K562 (cell line): Measurements from ENCODE around the gene PRDM8. TPM values are rescaled to one million over a fixed set of nuclear protein-coding genes. Genes with fewer than 3 reads are reported as not detected.
A peak's percentile ranks its signal among the peaks of the same experiment; 100 is the strongest.

Experiments used
- ARID2 ChIP-seq: fragments of 450-650 bp; IDR thresholded peaks from 2 replicates; pipeline ENCODE4 v1.6.1; 2017; ENCODE audit warnings: antibody characterized with exemption, mild to moderate bottlenecking
- CREB5 ChIP-seq: fragments of 250-450 bp; sonication (Bioruptor Pico); IDR thresholded peaks from 2 replicates; pipeline ENCODE4 v1.5.0; 2020; ENCODE audit warnings: mild to moderate bottlenecking
- HINFP ChIP-seq: fragments of 450-650 bp; conservative IDR thresholded peaks from 2 replicates; pipeline ENCODE4 v1.6.1; 2016; ENCODE audit warnings: missing genetic modification characterization, low read depth, mild to moderate bottlenecking, control low read depth, missing compliant biosample characterization
- KDM1A ChIP-seq, 2 experiments: fragments of 450-650 bp; IDR thresholded peaks; 2 replicates each; pipeline ENCODE4 v1.6.1; 2016; ENCODE audit warnings: mild to moderate bottlenecking in 2 of 2
- SAFB2 ChIP-seq: fragments of 200-400 bp; formaldehyde crosslinking; IDR thresholded peaks from 2 replicates; pipeline ENCODE4 v1.6.1; 2018; ENCODE audit warnings: borderline replicate concordance, low read length, low read depth, moderate library complexity; ENCODE audit not compliant: severe bottlenecking
- SFPQ ChIP-seq: fragments of 200-400 bp; formaldehyde crosslinking; IDR thresholded peaks from 2 replicates; pipeline ENCODE4 v1.6.1; 2017; ENCODE audit warnings: mild to moderate bottlenecking, low read depth, low read length, moderate library complexity
- SNIP1 ChIP-seq: fragments of 450-650 bp; IDR thresholded peaks from 2 replicates; pipeline ENCODE4 v1.7.1; 2017; ENCODE audit warnings: low read depth, mild to moderate bottlenecking
- XRCC3 ChIP-seq: fragments of 450-650 bp; IDR thresholded peaks from 2 replicates; pipeline ENCODE4 v1.6.1; 2017; ENCODE audit warnings: mild to moderate bottlenecking, moderate library complexity
- ZFX ChIP-seq: sonication (generic); formaldehyde crosslinking; IDR thresholded peaks from 2 replicates; pipeline ENCODE4 v1.8.0; 2022; ENCODE audit warnings: mild to moderate bottlenecking, missing genetic modification reagents, moderate library complexity
- ZNF175 ChIP-seq: fragments of 200-800 bp; sonication (Bioruptor generic); IDR thresholded peaks from 2 replicates; pipeline ENCODE4 v1.6.1; 2016; ENCODE audit warnings: low read depth, mild to moderate bottlenecking, missing genetic modification characterization, missing compliant biosample characterization
- ZNF232 ChIP-seq: sonication (generic); formaldehyde crosslinking; IDR thresholded peaks from 2 replicates; pipeline ENCODE4 v1.8.0; 2022; ENCODE audit warnings: mild to moderate bottlenecking, missing genetic modification reagents
- ZNF592 ChIP-seq: fragments of 450-650 bp; IDR thresholded peaks from 2 replicates; pipeline ENCODE4 v1.6.1; 2017; ENCODE audit warnings: antibody characterized with exemption, mild to moderate bottlenecking
- polyA plus RNA-seq, 8 experiments: library from polyadenylated mRNA; depleted of rRNA in 4 of 8; stranded (reverse) in 5 of 8; unstranded in 3 of 8; fragments of >200 nt; fragmentation: Nextera tagmentation in 2 of 8; fragmentation: Illumina TruSeq in 1 of 8; extraction: Ambion mirVana in 2 of 8; extraction: Trizol in 1 of 8; gene quantifications; 2 replicates each; pipeline versions ENCODE4 v1.2.1 to v1.2.3, GENCODE V29; 2011 to 2014; ENCODE audit warnings: inconsistent platforms in 1 of 8, missing spikeins in 1 of 8
- total RNA-seq, 7 experiments: library from RNA; depleted of rRNA in 6 of 7; stranded (reverse); fragments of >200 nt in 6 of 7; fragmentation: Illumina TruSeq in 2 of 7; extraction: Trizol in 2 of 7; gene quantifications; 2 replicates each; pipeline versions ENCODE4 v1.2.1 to v1.2.3, GENCODE V29; 2011 to 2021; ENCODE audit warnings: low replicate concordance in 1 of 7
- TF ChIP-seq, protein P1 (sequence below), 2 experiments: IDR thresholded peaks in 1 of 2; conservative IDR thresholded peaks in 1 of 2; 2 replicates each; pipeline ENCODE4 v1.6.1; 2016; ENCODE audit warnings: low read depth in 2 of 2, mild to moderate bottlenecking in 1 of 2, missing compliant biosample characterization in 1 of 2, missing genetic modification characterization in 1 of 2, moderate library complexity in 1 of 2

Gene PRDM8
- total and polyA plus RNA-seq, 9 of the 15 experiments (the other 6 are each of a cell fraction or from before 2014, with no cell fraction given), result 0.40 TPM; not detected in 8

DNA sequence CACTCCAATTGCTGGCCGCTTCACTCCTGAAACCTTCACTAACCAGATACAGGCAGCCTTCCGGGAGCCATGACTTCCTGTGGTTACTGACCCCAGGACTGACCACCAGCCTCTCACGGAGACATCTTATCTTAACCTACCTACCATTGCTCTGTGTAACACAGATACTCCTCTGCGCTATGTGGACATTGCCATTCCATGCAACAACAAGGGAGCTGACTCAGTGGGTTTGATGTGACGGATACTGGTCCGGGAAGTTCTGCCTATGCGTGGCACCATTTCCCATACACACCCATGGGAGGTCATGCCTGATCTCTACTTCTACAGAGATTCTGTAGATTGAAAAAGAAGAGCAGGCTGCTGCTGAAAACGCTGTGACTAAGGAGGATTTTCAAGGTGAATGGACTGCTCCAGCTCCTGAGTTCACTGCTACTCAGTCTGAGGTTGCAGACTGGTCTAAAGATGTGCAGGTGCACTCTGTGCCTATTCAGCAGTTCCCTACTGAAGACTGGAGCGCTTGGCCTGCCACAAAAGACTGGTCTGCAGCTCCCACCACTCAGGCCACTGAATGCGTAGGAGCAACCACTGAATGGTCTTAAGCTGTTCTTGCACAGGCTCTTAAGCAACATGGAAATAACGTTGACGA, 35.8 kb upstream of the PRDM8 start (continued):
- no peak for TF ChIP-seq CREB5
- TF ChIP-seq SNIP1, result no peak
- TF ChIP-seq ZNF175, result 0 out of 2 replicates have a peak, but pooled peaks have one; percentile 29
- TF ChIP-seq HINFP (tag), result no peak
- no peak for TF ChIP-seq SFPQ
- TF ChIP-seq ZNF592, result peak; percentile 71
- TF ChIP-seq ZNF232 (CRISPR knock-in tag), result no peak
- no peak for TF ChIP-seq XRCC3
- 0 out of 4 replicates have a peak, but pooled peaks of 1 of the 2 experiments have one; percentile 15 for TF ChIP-seq KDM1A (IDR thresholded peaks at IDR 0.05)
- TF ChIP-seq SAFB2, result no peak
- no peak for TF ChIP-seq ARID2
- no peak for TF ChIP-seq ZFX (CRISPR knock-in tag)
- TF ChIP-seq, protein P1, sequence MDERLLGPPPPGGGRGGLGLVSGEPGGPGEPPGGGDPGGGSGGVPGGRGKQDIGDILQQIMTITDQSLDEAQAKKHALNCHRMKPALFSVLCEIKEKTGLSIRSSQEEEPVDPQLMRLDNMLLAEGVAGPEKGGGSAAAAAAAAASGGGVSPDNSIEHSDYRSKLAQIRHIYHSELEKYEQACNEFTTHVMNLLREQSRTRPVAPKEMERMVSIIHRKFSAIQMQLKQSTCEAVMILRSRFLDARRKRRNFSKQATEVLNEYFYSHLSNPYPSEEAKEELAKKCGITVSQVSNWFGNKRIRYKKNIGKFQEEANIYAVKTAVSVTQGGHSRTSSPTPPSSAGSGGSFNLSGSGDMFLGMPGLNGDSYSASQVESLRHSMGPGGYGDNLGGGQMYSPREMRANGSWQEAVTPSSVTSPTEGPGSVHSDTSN (CRISPR knock-in tag; IDR thresholded peaks at IDR 0.05; ENCODE audit: low read depth), result no peak
- TF ChIP-seq, protein P1 (tag; conservative IDR thresholded peaks at IDR 0.05; ENCODE audit: low read depth), result no peak
